Liver (tissue), 3 donors: ENCODE results near the gene EHD2.

Experiments used
- CTCF ChIP-seq: fragments of 150-350 bp; IDR thresholded peaks from 2 replicates; pipeline ENCODE4 v1.5.1; 2017; ENCODE audit warnings: improper control_type of control experiment, low read depth, low read length; ENCODE audit not compliant: missing input control
- EGR1 ChIP-seq, 2 donors: IDR thresholded peaks; 2 replicates each; pipeline ENCODE4 v1.6.1; 2016 to 2018; ENCODE audit warnings: antibody characterized with exemption in 2 of 2, low read depth in 2 of 2
- JUND ChIP-seq, 2 donors: IDR thresholded peaks; 2 replicates each; pipeline ENCODE4 v1.6.1; 2016; ENCODE audit warnings: antibody characterized with exemption in 2 of 2
- MAX ChIP-seq: IDR thresholded peaks from 2 replicates; pipeline ENCODE4 v1.6.1; 2016; ENCODE audit warnings: antibody characterized with exemption
- REST ChIP-seq: IDR thresholded peaks from 2 replicates; pipeline ENCODE4 v1.6.1; 2016; ENCODE audit warnings: antibody characterized with exemption, mild to moderate bottlenecking
- RXRA ChIP-seq, 2 donors: IDR thresholded peaks; 2 replicates each; pipeline ENCODE4 v1.6.1; 2017 to 2018; ENCODE audit warnings: antibody characterized with exemption in 2 of 2, mild to moderate bottlenecking in 1 of 2
- SP1 ChIP-seq: IDR thresholded peaks from 2 replicates; pipeline ENCODE4 v1.6.1; 2018; ENCODE audit warnings: antibody characterized with exemption, mild to moderate bottlenecking
- donor health status: healthy.
- donor health status: healthy.

- TF ChIP-seq CTCF = no peak
- no peak for TF ChIP-seq RXRA (IDR thresholded peaks at IDR 0.05)
- no peak for TF ChIP-seq SP1
- TF ChIP-seq MAX = no peak
- TF ChIP-seq EGR1 (IDR thresholded peaks at IDR 0.05; ENCODE audit: low read depth in 2 of 2) = no peak
- no peak for TF ChIP-seq REST
- TF ChIP-seq JUND (IDR thresholded peaks at IDR 0.05) = no peak
Observed at GRCh38 chr19:47767349-47767748, 54.1 kb downstream of the EHD2 start.
